GM10266 (cell line): ENCODE measurements around the gene BTK.

ENCODE experiments used
- DNase-seq: peaks from one replicate; pipeline ENCODE4 v3.0.0; 2012; ENCODE audit errors: extremely low spot score
- TF ChIP-seq, protein P1 (sequence below): IDR thresholded peaks from 2 replicates; pipeline ENCODE4 v1.5.1; 2012; ENCODE audit warnings: mild to moderate bottlenecking, low read depth; ENCODE audit not compliant: control insufficient read depth, insufficient read depth; ENCODE audit errors: missing control alignments

The BTK gene

GRCh38 chrX:101391831-101392230 lies 5.8 kb upstream of the BTK start:
- TF ChIP-seq, protein P1, sequence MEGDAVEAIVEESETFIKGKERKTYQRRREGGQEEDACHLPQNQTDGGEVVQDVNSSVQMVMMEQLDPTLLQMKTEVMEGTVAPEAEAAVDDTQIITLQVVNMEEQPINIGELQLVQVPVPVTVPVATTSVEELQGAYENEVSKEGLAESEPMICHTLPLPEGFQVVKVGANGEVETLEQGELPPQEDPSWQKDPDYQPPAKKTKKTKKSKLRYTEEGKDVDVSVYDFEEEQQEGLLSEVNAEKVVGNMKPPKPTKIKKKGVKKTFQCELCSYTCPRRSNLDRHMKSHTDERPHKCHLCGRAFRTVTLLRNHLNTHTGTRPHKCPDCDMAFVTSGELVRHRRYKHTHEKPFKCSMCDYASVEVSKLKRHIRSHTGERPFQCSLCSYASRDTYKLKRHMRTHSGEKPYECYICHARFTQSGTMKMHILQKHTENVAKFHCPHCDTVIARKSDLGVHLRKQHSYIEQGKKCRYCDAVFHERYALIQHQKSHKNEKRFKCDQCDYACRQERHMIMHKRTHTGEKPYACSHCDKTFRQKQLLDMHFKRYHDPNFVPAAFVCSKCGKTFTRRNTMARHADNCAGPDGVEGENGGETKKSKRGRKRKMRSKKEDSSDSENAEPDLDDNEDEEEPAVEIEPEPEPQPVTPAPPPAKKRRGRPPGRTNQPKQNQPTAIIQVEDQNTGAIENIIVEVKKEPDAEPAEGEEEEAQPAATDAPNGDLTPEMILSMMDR, result no peak
- DNase-seq, result no peak

GRCh38 chrX:101390664-101391525 lies 4.9 kb upstream of the BTK start, which contains the start of gene RPL36A:
Gene RPL36A, plus strand, starts transcription at chrX:101391011. Its CDS starts 33 bp downstream, at chrX:101391044.
- TF ChIP-seq, protein P1, result peak; percentile 65
- DNase-seq, result peak; percentile 65

DNA sequence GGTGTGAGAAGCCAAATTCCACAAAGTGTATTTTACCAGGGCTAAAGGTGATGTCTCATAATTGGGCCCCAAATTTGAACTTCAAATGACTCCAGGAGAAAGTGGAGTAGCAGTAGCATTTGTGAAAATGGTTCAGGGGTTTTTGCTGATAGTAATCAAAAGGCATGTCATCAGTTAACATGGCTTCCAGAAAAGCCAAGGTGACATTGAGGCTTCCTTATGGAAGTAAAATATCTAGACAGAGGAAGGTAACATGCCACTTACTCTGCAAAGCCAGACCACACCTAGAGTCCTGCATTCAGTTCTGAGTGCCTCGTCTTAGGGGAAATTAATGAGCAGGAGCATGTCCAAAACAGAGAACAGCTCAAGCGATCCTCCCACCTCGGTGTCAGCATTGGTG lies 2.6 kb upstream of the BTK start:
- TF ChIP-seq, protein P1, result no peak
- no peak for DNase-seq

DNA sequence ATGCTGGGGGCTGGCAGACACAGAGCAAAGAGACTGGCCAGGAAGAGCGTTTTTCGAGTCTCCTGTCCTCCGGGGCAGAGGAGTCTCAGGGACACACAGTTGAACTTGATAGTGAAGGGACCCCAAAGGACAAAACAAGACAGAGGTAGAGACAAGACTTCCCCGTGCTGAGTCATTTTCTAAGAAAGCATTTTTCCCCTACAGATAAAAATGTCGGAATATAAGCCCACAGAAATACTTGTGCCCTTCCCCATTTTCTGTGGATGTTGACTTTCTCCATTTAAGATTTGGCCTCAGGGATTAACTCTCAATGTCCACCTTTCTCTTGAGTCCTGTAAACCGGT lies 523 bp upstream of the BTK start:
- no peak for DNase-seq
- TF ChIP-seq, protein P1, result no peak

GRCh38 chrX:101385026-101385684 lies 836 bp downstream of the BTK start:
- TF ChIP-seq, protein P1, result no peak

DNA sequence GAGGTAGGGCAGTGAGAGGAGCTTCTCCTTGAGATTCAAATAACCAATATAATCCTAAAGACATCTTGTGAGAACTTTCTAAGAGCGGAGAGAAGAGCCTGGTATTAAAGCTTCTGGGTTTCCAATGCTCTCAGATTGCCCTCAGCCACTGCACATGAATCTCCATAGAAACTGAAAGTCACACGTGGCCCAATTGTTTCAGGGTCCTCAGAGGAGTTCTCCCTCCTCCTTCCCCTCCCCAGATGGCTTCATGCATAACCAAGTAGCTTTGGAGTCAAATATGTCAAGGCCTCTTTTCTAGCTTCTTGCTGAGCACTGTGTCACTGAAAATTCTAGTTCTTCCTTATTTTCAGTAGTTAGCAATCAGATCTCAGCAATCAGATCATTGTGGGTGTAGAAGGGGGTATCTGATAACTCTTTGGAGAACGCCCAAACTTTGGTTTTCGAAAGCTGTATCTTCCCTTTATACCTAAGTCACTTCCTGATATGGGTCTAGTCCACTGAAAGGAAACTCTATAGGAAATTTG lies 2.2 kb downstream of the BTK start:
- DNase-seq, result peak; percentile 29
- TF ChIP-seq, protein P1, result no peak

More at GRCh38 chrX:101385026-101385684, 836 bp downstream of the BTK start:
- no peak for DNase-seq
